Epithelial cell of esophagus (primary cell): ENCODE results near the gene TLE5.

Experiments used
- DNase-seq: peaks from one replicate; pipeline ENCODE4 v3.0.0; 2010; ENCODE audit warnings: low read depth
- H3K4me3 ChIP-seq: 2 replicates; pipeline ENCODE4 v1.5.1; 2011; ENCODE audit warnings: mild to moderate bottlenecking, low read length, control low read depth
- CTCF ChIP-seq: IDR thresholded peaks from 2 replicates; pipeline ENCODE4 v1.5.1; 2011; ENCODE audit warnings: low read depth, mild to moderate bottlenecking, low read length, control low read depth, inconsistent platforms; ENCODE audit not compliant: insufficient read depth; ENCODE audit errors: missing control alignments

The TLE5 gene

GRCh38 chr19:3004522-3004921 is 57.8 kb downstream of the TLE5 start:
- no peak for TF ChIP-seq CTCF
- no peak for DNase-seq
- H3K4me3 ChIP-seq: no peak overlapping the region

GRCh38 chr19:3003046-3003445 is 59.2 kb downstream of the TLE5 start:
- no peak overlapping the region for H3K4me3 ChIP-seq
- no peak for TF ChIP-seq CTCF
- DNase-seq: no peak
